SU-DHL-6 (cell line): Measurements from ENCODE around the gene SEC23A.
"Not testable (repeated sequence)": the region's sequence is repeated elsewhere in the genome, so short reads cannot be mapped to it uniquely, and the experiment has no call there.

ENCODE experiments used
- H2AFZ ChIP-seq: fragments of 200-600 bp; sonication (generic); 2 replicates; pipeline ENCODE4 v1.6.1; 2014; ENCODE audit warnings: low read depth, mild to moderate bottlenecking, moderate library complexity, mixed read lengths, antibody characterized with exemption, low read length; ENCODE audit not compliant: severe bottlenecking
- H3F3A ChIP-seq: fragments of 200-600 bp; shearing (Covaris generic); 2 replicates; pipeline ENCODE4 v1.6.0; 2016; ENCODE audit warnings: antibody characterized with exemption, mild to moderate bottlenecking; ENCODE audit not compliant: insufficient read depth
- H3K27ac ChIP-seq: fragments of 200-600 bp; sonication (generic); 2 replicates; pipeline ENCODE4 v1.5.1; 2016; ENCODE audit warnings: low read depth, mild to moderate bottlenecking, low read length, moderate library complexity, mixed read lengths
- H3K27me3 ChIP-seq: fragments of 200-600 bp; sonication (generic), shearing (Covaris generic); 2 replicates; pipeline ENCODE4 v1.6.0; 2014; ENCODE audit warnings: mild to moderate bottlenecking, low read length
- H3K36me3 ChIP-seq: fragments of 200-600 bp; sonication (generic); 2 replicates; pipeline ENCODE4 v1.6.1; 2014; ENCODE audit warnings: mild to moderate bottlenecking, low read length, mixed read lengths
- H3K4me2 ChIP-seq: fragments of 300-600, 200-600 bp; shearing (Covaris generic), sonication (generic); 2 replicates; pipeline ENCODE4 v1.6.0; 2014; ENCODE audit warnings: low read length, low read depth, mild to moderate bottlenecking; ENCODE audit not compliant: poor library complexity, severe bottlenecking
- H3K4me3 ChIP-seq: fragments of 200-600 bp; sonication (generic); 2 replicates; pipeline ENCODE4 v1.5.1; 2014; ENCODE audit warnings: antibody characterized with exemption, low read length, mild to moderate bottlenecking, mixed read lengths; ENCODE audit not compliant: insufficient read depth, poor library complexity, severe bottlenecking
- H3K79me2 ChIP-seq: fragments of 200-600 bp; sonication (generic); 2 replicates; pipeline ENCODE4 v1.6.1; 2014; ENCODE audit warnings: mild to moderate bottlenecking, low read length, moderate library complexity; ENCODE audit not compliant: insufficient read depth
- H3K9ac ChIP-seq: fragments of 200-600 bp; sonication (generic); 2 replicates; pipeline ENCODE4 v1.7.0; 2014; ENCODE audit warnings: mild to moderate bottlenecking, low read length
- H3K9me2 ChIP-seq: fragments of 200-600 bp; sonication (generic); replicated peaks from 2 replicates; pipeline ENCODE4 v1.6.1; 2014; ENCODE audit warnings: low read length; ENCODE audit not compliant: insufficient read depth
- H3K9me3 ChIP-seq: fragments of 200-600 bp; sonication (generic); 2 replicates; pipeline ENCODE4 v1.6.1; 2014; ENCODE audit warnings: low read length, mixed read lengths; ENCODE audit not compliant: insufficient read depth
- H4K20me1 ChIP-seq: fragments of 200-600 bp; sonication (generic); 2 replicates; pipeline ENCODE4 v1.6.1; 2014; ENCODE audit warnings: low read depth, mild to moderate bottlenecking, antibody characterized with exemption, low read length, moderate library complexity, mixed read lengths
- CTCF ChIP-seq: fragments of 200-600 bp; sonication (generic); IDR thresholded peaks from one replicate; pipeline ENCODE4 v1.5.1; 2017; ENCODE audit warnings: antibody characterized with exemption, mild to moderate bottlenecking, low read length, moderate library complexity; ENCODE audit not compliant: insufficient read depth, poor library complexity, severe bottlenecking
- EZH2phosphoT487 ChIP-seq: fragments of 200-600 bp; sonication (generic), shearing (Covaris generic); conservative IDR thresholded peaks from 2 replicates; pipeline ENCODE4 v1.6.1; 2018; ENCODE audit warnings: mild to moderate bottlenecking, antibody characterized with exemption, low read length, moderate library complexity, mixed read lengths

Gene SEC23A

GRCh38 chr14:39015964-39016577, 87.0 kb downstream of the SEC23A start:
- no peaks in the 10 kb centered on the region for H3K36me3 ChIP-seq
- no peaks in the 10 kb centered on the region for H3F3A ChIP-seq
- no peaks in the 10 kb centered on the region for H3K9me2 ChIP-seq
- H3K79me2 ChIP-seq, result no peaks in the 10 kb centered on the region
- H3K9ac ChIP-seq, result no peak overlapping the region
- H3K4me2 ChIP-seq, result no peak overlapping the region
- H3K9me3 ChIP-seq, result no peaks in the 10 kb centered on the region
- no peak for TF ChIP-seq CTCF
- no peak for TF ChIP-seq EZH2phosphoT487
- H3K4me3 ChIP-seq, result no peak overlapping the region
- H3K27me3 ChIP-seq, result no peaks in the 10 kb centered on the region
- H3K27ac ChIP-seq, result no peak overlapping the region
- no peaks in the 10 kb centered on the region for H4K20me1 ChIP-seq
- no peak overlapping the region for H2AFZ ChIP-seq

- Histone ChIP-seq H3K9ac (no peak overlapping the region), H3K27ac (no peak overlapping the region), H3K27me3 (no peaks in the 10 kb centered on the region), H2AFZ (no peak overlapping the region), H3K4me2 (no peak overlapping the region), H3K9me3 (no peaks in the 10 kb centered on the region), H3K79me2 (no peaks in the 10 kb centered on the region), H4K20me1 (no peaks in the 10 kb centered on the region), H3K9me2 (no peaks in the 10 kb centered on the region), H3K4me3 (no peak overlapping the region), H3K36me3 (no peaks in the 10 kb centered on the region), H3F3A (no peaks in the 10 kb centered on the region)
- TF ChIP-seq EZH2phosphoT487 (no peak), CTCF (peak; percentile 67)
Observed at GRCh38 chr14:39015360-39015961, 87.6 kb downstream of the SEC23A start.

DNA sequence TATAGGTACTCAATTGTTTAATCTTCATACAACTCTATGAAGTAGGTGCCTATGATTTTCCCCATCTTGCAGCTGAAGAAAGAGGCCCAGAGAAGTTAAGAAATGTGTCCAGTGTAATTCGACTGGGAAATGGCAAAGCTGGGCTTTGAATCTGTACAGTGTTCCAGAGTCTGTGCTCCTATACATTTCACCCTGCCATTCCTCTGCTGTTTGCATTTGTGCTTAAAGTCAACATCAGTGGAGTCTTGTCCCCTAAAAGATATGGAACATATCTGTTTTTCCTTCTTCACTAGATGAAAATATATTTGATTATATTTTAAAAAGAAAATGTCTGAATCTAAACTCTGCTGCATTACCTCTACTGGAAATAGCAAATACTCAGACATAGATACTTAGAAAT, 88.6 kb downstream of the SEC23A start:
- Histone ChIP-seq H3K4me2 (no peak overlapping the region), H3K4me3 (no peak overlapping the region), H3F3A (no peaks in the 10 kb centered on the region), H3K27ac (no peak overlapping the region), H3K9ac (no peak overlapping the region), H3K9me3 (no peaks in the 10 kb centered on the region), H3K27me3 (no peaks in the 10 kb centered on the region), H2AFZ (no peak overlapping the region), H3K79me2 (no peaks in the 10 kb centered on the region), H3K9me2 (no peaks in the 10 kb centered on the region), H3K36me3 (no peaks in the 10 kb centered on the region), H4K20me1 (no peaks in the 10 kb centered on the region)
- TF ChIP-seq CTCF (no peak), EZH2phosphoT487 (no peak)

DNA sequence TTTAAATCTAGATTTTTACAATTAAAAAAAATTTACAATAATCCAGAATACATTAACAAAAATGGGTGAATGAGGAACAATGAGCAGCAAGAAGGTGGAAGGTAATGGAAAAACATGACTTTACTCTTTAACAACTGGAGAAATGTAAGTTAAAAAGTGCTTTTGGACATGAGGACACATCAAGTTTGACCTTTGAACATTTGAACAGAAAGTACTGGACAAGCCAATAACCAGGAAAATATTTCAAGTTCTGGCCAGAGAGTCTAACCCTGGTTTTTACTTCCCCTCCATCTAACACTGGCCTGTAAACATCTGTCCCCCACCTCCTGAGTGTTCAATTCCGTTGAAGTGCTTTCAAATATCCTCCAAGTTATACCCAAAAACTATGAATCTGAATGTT, 94.1 kb downstream of the SEC23A start:
- H3K36me3 ChIP-seq, H3K27ac ChIP-seq, H3K9me3 ChIP-seq, H2AFZ ChIP-seq, H4K20me1 ChIP-seq, H3K9ac ChIP-seq, H3F3A ChIP-seq, H3K27me3 ChIP-seq, H3K9me2 ChIP-seq, H3K4me3 ChIP-seq, H3K4me2 ChIP-seq, H3K79me2 ChIP-seq: not testable (repeated sequence)
